HG03159 (cell line): ENCODE data around the gene C1orf159.
"Not testable (repeated sequence)": the region's sequence is repeated elsewhere in the genome, so short reads cannot be mapped to it uniquely, and the experiment has no call there.

Experiments used
- ATAC-seq: cut with Tn5 transposase; IDR thresholded peaks from one replicate; pipeline ENCODE4 v1.9.1; 2021; ENCODE audit warnings: mild to moderate bottlenecking, moderate library complexity; ENCODE audit not compliant: unreplicated experiment

Gene C1orf159

GRCh38 chr1:1069711-1070676 lies 45.9 kb downstream of the C1orf159 start:
- no peak for ATAC-seq

DNA sequence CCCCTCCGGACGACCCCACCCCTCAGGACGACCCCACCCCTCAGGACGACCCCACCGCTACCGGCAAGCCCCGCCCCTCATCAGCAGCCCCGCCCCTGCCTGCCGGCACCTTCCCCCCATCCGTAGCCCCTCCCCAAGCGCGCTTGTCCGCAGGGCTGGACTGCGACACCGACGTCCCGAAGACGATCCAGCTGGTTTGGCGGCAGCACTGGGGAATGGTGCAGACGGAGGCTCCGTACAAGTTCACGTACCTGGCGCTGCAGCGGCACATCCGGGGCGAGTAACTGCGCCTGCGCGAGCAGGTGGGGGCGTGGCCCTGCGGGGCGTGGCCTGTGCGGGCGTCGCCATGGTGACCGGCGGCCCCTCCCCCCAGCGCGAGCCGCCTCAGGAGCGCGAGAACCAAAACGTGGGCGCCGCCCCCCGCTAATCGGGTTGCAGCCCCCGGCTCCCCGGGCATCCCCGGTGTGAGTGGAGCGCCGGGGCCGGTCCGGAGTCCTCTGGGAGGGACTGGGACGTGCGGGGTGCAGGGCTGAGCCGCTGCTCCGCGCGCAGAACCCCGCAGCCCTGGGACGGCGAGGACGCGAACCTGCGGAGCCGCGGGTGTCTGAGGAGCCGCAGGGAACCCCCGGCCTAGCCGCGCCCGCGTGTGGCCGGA lies 46.7 kb downstream of the C1orf159 start:
- ATAC-seq: no peak

DNA sequence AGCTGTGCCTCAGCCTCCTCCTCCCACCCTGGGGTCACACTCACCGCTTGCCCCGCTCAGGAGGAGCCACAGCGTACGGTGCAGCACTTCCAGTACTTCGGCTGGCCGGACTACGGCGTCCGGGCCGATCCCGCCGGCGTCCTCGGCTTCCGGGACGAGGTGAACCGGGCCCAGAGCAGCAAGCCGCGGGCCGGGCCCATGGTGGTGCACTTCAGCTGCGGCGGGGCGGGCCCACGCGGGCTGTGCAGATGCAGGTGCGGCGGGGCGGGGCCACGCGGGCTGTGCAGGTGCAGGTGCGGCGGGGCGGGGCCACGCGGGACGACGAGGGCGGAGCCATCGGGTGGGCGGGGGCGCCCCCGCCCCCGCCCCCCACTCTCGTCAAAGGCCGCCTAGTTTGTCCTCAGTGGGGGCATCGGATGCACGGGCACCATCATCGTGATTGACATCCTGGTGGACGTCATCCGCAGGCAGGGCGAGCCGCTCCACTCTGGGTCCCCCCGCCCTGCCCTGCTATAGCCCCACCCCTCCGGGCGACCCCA lies 47.3 kb downstream of the C1orf159 start:
- no peak for ATAC-seq

GRCh38 chr1:1067860-1068516 lies 47.9 kb downstream of the C1orf159 start:
- ATAC-seq: no peak

DNA sequence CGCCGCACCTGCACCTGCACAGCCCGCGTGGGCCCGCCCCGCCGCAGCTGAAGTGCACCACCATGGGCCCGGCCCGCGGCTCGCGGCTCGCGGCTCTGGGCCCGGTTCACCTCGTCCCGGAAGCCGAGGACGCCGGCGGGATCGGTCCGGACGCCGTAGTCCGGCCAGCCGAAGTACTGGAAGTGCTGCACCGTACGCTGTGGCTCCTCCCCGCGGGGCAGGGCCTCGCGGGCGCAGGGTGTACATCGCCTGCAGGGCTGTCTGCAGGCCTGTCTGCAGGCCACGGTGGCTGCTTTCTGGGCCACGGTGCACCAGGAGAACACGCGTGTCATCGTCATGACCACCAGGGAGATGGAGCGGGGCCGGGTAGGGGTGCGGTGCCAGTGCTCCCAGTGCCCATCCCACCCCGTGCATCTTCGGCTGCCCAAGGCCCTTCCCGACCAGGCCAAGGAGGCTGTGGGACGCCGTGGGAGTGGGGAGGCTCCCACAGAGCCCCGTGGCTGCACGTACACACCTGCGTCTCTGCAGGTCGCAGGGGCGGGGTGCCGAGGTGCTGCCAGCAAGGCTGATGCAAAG lies 48.5 kb downstream of the C1orf159 start:
- ATAC-seq: no peak

DNA sequence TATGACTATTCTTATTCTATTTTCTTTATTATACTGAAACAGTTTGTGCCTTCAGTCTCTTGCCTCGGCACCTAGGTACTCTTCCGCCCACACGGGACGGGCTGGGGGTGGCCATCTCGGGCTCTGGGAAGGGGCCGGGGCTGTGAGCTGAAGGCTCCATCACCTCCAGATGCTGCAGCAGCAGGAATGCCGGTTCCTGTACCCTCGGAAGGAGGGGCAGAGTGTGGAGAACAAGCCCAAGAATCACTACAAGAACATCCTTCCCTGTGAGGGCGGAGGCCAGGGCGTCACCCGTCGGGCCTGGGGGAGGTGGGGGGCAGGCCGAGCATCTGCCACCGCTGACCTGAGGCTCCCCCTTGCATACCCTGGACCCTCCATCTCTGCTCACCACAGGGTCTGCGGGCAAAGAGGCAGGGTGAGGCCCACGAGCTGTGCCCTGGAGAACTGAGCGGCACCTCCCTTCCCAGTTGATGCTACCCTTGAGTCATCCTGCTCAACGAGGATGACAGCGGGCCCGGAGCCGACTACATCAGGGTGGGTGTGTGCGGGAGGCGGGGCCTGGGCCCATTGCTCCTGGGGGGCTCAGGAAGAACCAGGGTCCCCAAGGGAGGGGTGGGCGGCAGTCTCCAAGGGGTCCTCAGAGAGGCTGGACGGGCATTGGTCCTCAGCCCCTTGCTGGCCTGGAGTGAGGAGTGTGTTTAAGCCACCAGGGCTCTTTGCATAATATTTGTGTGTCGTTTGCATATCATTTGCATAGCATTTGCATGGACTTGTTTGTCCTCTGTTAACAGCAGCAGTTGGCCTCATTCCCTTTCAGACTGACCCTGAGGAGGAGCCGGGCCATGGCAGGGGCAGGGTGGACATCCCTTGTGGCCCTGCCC lies 49.2 kb downstream of the C1orf159 start:
- ATAC-seq: no peak

- not testable (repeated sequence) for ATAC-seq
These were observed 50.0 kb downstream of the C1orf159 start for GRCh38 chr1:1065940-1066304.

DNA sequence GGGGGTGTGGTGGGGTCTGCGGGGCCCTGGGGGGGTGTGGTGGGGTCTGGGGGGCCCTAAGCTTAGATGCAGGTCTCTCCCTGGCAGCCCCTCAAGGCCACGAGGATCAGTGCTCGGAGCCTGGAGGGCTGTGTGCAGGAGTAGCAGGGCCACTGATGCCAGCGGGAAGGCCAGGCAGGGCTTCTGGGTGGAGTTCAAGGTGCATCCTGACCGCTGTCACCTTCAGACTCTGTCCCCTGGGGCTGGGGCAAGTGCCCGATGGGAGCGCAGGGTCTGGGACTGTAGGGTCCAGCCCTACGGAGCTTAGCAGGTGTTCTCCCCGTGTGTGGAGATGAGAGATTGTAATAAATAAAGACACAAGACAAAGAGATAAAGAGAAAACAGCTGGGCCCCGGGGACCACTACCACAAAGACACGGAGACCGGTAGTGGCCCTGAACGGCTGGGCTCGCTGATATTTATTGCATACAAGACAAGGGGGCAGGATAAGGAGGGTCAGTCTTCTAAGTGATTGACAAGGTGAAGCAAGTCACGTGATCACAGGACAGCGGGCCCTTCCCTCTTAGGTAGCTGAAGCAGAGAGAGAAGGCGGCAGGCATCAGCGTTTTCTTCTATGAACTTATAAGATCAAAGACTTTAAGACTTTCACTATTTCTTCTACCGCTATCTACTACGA lies 50.5 kb downstream of the C1orf159 start:
- no peak for ATAC-seq

DNA sequence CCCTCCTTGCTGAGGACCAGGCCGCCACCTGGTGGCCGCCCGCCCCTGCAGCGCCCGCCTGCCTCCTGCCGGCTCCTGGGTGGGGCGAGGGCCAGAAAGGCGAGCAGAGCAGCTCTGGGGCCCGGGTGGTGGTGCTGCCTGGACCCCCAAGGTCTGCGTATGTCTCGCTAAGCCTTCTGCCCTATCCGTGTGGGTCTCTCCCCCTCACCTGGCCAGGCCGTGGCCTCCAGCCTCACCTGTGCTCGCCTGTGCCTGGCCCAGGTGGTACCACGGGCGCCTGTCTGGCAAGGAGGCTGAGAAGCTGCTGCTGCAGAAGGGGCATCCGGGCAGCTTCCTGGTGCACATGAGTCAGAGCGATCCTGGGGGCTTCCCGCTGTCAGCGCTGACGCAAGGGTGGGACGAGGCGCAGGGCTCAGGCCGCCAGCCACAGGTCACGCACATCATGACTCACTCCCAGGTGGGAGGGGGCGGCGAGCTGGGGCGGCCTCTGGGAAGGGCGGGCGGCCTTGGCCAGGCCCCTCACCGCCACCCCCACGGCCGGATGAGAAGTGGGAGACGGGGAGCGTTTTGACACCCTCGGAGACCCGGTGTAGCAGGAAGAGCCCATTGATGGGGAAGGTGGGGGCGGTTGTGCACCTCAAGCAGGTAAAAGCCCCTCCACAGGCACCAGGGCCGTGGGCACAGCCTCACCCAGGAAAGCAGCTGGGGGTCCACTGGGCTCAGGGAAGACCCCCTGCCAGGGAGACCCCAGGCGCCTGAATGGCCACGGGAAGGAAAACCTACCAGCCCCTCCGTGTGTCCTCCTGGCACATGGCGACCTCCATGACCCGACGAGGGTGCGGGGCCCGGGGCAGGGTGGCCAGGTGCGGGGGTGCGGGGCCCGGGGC lies 51.7 kb downstream of the C1orf159 start:
- no peak for ATAC-seq

- no peak for ATAC-seq
These were observed 52.5 kb downstream of the C1orf159 start for GRCh38 chr1:1063261-1063944.

DNA sequence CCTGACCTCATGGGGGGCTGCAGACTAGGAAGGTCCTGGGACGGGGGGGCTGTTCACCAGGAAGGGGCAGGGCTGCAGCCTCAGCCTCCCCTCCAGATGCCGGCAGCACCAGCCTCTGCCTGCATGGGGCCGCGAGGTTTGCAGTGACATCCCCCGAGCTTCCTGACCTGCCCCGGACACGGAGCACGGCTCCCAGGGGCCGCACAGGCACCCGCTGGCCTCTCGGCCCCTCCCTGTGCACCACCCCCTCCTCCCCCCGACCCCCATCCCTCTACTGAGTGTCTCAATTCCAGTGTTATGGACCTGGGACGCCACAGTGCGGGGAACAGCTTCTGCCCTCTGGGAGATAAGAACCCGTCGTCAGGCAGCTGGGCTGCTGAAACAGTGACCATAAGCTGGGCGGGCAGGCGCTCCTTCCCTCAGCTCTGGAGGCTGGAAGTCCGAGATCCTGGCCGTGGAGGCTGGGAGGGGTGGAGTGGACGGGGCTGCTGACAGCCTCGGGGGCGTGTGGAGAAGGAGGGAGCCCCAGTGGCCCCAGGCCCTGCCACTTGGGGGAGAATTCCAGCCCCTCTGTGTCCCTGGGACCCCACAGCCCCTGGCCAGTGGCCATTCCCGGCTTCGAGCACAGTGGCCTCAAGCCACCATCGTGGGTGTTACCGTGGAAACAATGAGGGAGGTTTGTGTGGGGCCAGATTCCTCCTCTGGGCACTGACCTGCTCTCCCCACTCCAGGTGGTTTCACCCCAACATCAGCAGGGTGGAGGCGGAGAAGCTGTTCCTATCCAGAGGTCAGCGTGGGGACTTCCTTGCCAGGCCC lies 53.3 kb downstream of the C1orf159 start:
- no peak for ATAC-seq

GRCh38 chr1:1061682-1062345 lies 54.1 kb downstream of the C1orf159 start:
- no peak for ATAC-seq

- ATAC-seq: no peak
These were observed 55.4 kb downstream of the C1orf159 start for GRCh38 chr1:1060281-1061000.

GRCh38 chr1:1059494-1060280 lies 56.2 kb downstream of the C1orf159 start:
- ATAC-seq: peak; percentile 58

DNA sequence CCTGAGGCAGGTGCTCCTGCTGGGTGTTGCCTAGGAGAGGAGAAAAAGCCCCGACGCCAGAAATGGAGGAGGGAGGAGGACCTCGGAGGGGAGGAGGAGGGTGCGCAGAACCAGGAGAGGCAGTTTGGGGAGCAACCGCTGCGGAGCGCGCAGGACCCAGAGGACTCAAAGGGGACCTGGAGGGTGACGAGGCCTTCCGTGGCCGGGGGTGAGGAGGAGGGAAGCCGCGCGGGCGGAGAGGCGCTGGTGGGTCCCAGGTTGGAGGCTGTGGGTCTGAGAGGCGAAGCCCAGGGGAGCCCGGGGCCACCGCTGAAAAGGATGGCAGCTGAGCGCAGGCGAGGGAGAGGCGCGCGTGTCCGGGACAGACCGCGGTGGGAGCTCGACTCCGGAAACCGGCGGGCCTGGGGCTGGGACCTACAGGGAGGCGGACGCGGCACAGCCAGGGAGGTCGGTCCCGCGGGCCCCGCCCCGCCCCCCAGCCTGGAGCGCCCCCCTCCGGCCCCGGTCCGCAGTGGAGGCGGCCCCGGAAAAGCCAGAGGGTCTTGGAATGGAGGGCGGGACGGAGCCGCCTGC lies 56.9 kb downstream of the C1orf159 start:
- peak; percentile 30 for ATAC-seq
